K562 (cell line): ENCODE data around the gene HIVEP2.
"Not testable (repeated sequence)": the region's sequence is repeated elsewhere in the genome, so short reads cannot be mapped to it uniquely, and the experiment has no call there.

Experiments used
- BACH1 ChIP-seq: fragments of 200-800 bp; sonication (Bioruptor generic); IDR thresholded peaks from 2 replicates; pipeline ENCODE4 v1.6.1; 2016; ENCODE audit warnings: missing genetic modification characterization, missing compliant biosample characterization
- E2F4 ChIP-seq: sonication (generic); formaldehyde crosslinking; IDR thresholded peaks from 2 replicates; pipeline ENCODE4 v1.8.0; 2022; ENCODE audit warnings: mild to moderate bottlenecking, low read depth, missing genetic modification reagents
- EZH2 ChIP-seq: IDR thresholded peaks from 2 replicates; pipeline ENCODE4 v1.6.1; 2012; ENCODE audit warnings: low read depth, mild to moderate bottlenecking, inconsistent platforms, low read length, borderline replicate concordance
- FOS ChIP-seq: IDR thresholded peaks from 3 replicates; pipeline ENCODE4 v1.6.1; 2011; ENCODE audit not compliant: insufficient read length; ENCODE audit errors: extremely low read depth
- HMG20A ChIP-seq: fragments of 450-650 bp; formaldehyde crosslinking; conservative IDR thresholded peaks from 2 replicates; pipeline ENCODE4 v1.4.0; 2020; ENCODE audit warnings: mild to moderate bottlenecking, mixed read lengths
- MBD2 ChIP-seq: sonication (generic); IDR thresholded peaks from 2 replicates; pipeline ENCODE4 v1.6.1; 2016; ENCODE audit warnings: low read depth, borderline replicate concordance
- MXI1 ChIP-seq: IDR thresholded peaks from 2 replicates; pipeline ENCODE4 v1.6.1; 2011; ENCODE audit warnings: low read depth, mild to moderate bottlenecking, improper control_type of control experiment, low read length
- MYC ChIP-seq, 2 experiments: fragments of 250-450 bp in 1 of 2; sonication (Bioruptor Pico) in 1 of 2; IDR thresholded peaks; 2 replicates each; pipeline versions ENCODE4 v1.5.1 to v1.6.1; 2012 to 2021; ENCODE audit warnings: low read depth in 2 of 2, borderline replicate concordance in 1 of 2, improper control_type of control experiment in 1 of 2, low read length in 1 of 2, mild to moderate bottlenecking in 1 of 2, moderate library complexity in 1 of 2
- NFXL1 ChIP-seq: fragments of 450-650 bp; formaldehyde crosslinking; IDR thresholded peaks from 2 replicates; pipeline ENCODE4 v1.4.0; 2021; ENCODE audit warnings: mild to moderate bottlenecking
- PATZ1 ChIP-seq: fragments of 250-450 bp; sonication (Bioruptor Pico); IDR thresholded peaks from 2 replicates; pipeline ENCODE4 v1.5.0; 2020; ENCODE audit warnings: mild to moderate bottlenecking, borderline replicate concordance
- RCOR1 ChIP-seq, 2 experiments: IDR thresholded peaks; 2 replicates each; pipeline ENCODE4 v1.6.1; 2012; ENCODE audit warnings: low read depth in 2 of 2, low read length in 2 of 2, borderline replicate concordance in 1 of 2, improper control_type of control experiment in 1 of 2
- RFX5 ChIP-seq: IDR thresholded peaks from 2 replicates; pipeline ENCODE4 v1.6.1; 2011; ENCODE audit warnings: low read depth, mild to moderate bottlenecking, improper control_type of control experiment, low read length
- TRIM25 ChIP-seq: fragments of 450-650 bp; IDR thresholded peaks from 2 replicates; pipeline ENCODE4 v1.7.0; 2016; ENCODE audit warnings: borderline replicate concordance
- ZNF830 ChIP-seq: fragments of 250-450 bp; sonication (Bioruptor Pico); IDR thresholded peaks from 2 replicates; pipeline ENCODE4 v1.5.0; 2021; ENCODE audit warnings: mild to moderate bottlenecking

GRCh38 chr6:142970941-142971340 is 26.0 kb upstream of the HIVEP2 start:
- not testable (repeated sequence) for TF ChIP-seq FOS; HMG20A (CRISPR knock-in tag); BACH1 (tag); MYC (IDR thresholded peaks at IDR 0.05; ENCODE audit: low read depth, low read length); MYC (CRISPR knock-in tag; IDR thresholded peaks at IDR 0.05; ENCODE audit: borderline replicate concordance, low read depth); MBD2; MXI1; RFX5; NFXL1; EZH2; ZNF830 (CRISPR knock-in tag); TRIM25; PATZ1; E2F4 (CRISPR knock-in tag); RCOR1 (IDR thresholded peaks at IDR 0.05; ENCODE audit: borderline replicate concordance in 1 of 2, low read depth in 2 of 2, low read length in 2 of 2)
